Measurements from ENCODE around the gene ZNF507.

DNA sequence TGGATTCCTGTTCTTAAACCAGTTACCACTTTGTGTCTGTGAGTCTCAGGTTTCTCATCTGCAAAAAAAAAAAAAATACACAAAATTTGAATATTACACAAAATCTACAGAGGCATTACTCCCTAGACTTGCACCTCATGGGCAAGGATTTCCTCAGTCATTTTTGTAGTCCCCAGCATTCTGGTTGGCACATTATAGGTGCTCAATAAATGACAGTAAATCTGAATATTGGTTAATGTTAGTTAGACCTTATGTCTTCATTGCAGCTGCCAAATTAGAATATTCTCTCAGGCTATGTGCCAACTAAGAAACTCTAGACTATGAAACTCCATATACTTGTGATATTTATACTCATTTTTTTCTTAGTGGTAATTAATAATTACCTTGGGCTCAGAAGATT is 2.2 kb downstream of the ZNF507 start:
- TF ChIP-seq POLR2A (IDR thresholded peaks at IDR 0.05; ENCODE audit: control extremely low read depth in 1 of 2, low read depth in 2 of 2, low read length in 2 of 2) (no peak), FOSL1 (IDR thresholded peaks at IDR 0.05; ENCODE audit: insufficient read depth, low read depth, low read length) (no peak), RAD21 (IDR thresholded peaks at IDR 0.05 in 1 of 2, conservative IDR thresholded peaks at IDR 0.05 in 1 of 2; ENCODE audit: low read depth in 2 of 2, low read length in 2 of 2) (no peak), SIN3A (conservative IDR thresholded peaks at IDR 0.05 in 1 of 2, IDR thresholded peaks at IDR 0.05 in 1 of 2; ENCODE audit: low read depth in 1 of 2, low read length in 2 of 2) (no peak), CBX5 (IDR thresholded peaks at IDR 0.05; ENCODE audit: low read depth, low read length) (no peak)
- TF ChIP-seq, protein P1, sequence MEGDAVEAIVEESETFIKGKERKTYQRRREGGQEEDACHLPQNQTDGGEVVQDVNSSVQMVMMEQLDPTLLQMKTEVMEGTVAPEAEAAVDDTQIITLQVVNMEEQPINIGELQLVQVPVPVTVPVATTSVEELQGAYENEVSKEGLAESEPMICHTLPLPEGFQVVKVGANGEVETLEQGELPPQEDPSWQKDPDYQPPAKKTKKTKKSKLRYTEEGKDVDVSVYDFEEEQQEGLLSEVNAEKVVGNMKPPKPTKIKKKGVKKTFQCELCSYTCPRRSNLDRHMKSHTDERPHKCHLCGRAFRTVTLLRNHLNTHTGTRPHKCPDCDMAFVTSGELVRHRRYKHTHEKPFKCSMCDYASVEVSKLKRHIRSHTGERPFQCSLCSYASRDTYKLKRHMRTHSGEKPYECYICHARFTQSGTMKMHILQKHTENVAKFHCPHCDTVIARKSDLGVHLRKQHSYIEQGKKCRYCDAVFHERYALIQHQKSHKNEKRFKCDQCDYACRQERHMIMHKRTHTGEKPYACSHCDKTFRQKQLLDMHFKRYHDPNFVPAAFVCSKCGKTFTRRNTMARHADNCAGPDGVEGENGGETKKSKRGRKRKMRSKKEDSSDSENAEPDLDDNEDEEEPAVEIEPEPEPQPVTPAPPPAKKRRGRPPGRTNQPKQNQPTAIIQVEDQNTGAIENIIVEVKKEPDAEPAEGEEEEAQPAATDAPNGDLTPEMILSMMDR (IDR thresholded peaks at IDR 0.05; ENCODE audit: control extremely low read depth in 1 of 3, insufficient read depth in 1 of 3, low read depth in 1 of 3, low read length in 3 of 3): no peak
- TF ChIP-seq, protein P2, sequence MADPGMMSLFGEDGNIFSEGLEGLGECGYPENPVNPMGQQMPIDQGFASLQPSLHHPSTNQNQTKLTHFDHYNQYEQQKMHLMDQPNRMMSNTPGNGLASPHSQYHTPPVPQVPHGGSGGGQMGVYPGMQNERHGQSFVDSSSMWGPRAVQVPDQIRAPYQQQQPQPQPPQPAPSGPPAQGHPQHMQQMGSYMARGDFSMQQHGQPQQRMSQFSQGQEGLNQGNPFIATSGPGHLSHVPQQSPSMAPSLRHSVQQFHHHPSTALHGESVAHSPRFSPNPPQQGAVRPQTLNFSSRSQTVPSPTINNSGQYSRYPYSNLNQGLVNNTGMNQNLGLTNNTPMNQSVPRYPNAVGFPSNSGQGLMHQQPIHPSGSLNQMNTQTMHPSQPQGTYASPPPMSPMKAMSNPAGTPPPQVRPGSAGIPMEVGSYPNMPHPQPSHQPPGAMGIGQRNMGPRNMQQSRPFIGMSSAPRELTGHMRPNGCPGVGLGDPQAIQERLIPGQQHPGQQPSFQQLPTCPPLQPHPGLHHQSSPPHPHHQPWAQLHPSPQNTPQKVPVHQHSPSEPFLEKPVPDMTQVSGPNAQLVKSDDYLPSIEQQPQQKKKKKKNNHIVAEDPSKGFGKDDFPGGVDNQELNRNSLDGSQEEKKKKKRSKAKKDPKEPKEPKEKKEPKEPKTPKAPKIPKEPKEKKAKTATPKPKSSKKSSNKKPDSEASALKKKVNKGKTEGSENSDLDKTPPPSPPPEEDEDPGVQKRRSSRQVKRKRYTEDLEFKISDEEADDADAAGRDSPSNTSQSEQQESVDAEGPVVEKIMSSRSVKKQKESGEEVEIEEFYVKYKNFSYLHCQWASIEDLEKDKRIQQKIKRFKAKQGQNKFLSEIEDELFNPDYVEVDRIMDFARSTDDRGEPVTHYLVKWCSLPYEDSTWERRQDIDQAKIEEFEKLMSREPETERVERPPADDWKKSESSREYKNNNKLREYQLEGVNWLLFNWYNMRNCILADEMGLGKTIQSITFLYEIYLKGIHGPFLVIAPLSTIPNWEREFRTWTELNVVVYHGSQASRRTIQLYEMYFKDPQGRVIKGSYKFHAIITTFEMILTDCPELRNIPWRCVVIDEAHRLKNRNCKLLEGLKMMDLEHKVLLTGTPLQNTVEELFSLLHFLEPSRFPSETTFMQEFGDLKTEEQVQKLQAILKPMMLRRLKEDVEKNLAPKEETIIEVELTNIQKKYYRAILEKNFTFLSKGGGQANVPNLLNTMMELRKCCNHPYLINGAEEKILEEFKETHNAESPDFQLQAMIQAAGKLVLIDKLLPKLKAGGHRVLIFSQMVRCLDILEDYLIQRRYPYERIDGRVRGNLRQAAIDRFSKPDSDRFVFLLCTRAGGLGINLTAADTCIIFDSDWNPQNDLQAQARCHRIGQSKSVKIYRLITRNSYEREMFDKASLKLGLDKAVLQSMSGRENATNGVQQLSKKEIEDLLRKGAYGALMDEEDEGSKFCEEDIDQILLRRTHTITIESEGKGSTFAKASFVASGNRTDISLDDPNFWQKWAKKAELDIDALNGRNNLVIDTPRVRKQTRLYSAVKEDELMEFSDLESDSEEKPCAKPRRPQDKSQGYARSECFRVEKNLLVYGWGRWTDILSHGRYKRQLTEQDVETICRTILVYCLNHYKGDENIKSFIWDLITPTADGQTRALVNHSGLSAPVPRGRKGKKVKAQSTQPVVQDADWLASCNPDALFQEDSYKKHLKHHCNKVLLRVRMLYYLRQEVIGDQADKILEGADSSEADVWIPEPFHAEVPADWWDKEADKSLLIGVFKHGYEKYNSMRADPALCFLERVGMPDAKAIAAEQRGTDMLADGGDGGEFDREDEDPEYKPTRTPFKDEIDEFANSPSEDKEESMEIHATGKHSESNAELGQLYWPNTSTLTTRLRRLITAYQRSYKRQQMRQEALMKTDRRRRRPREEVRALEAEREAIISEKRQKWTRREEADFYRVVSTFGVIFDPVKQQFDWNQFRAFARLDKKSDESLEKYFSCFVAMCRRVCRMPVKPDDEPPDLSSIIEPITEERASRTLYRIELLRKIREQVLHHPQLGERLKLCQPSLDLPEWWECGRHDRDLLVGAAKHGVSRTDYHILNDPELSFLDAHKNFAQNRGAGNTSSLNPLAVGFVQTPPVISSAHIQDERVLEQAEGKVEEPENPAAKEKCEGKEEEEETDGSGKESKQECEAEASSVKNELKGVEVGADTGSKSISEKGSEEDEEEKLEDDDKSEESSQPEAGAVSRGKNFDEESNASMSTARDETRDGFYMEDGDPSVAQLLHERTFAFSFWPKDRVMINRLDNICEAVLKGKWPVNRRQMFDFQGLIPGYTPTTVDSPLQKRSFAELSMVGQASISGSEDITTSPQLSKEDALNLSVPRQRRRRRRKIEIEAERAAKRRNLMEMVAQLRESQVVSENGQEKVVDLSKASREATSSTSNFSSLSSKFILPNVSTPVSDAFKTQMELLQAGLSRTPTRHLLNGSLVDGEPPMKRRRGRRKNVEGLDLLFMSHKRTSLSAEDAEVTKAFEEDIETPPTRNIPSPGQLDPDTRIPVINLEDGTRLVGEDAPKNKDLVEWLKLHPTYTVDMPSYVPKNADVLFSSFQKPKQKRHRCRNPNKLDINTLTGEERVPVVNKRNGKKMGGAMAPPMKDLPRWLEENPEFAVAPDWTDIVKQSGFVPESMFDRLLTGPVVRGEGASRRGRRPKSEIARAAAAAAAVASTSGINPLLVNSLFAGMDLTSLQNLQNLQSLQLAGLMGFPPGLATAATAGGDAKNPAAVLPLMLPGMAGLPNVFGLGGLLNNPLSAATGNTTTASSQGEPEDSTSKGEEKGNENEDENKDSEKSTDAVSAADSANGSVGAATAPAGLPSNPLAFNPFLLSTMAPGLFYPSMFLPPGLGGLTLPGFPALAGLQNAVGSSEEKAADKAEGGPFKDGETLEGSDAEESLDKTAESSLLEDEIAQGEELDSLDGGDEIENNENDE (IDR thresholded peaks at IDR 0.05; ENCODE audit: insufficient replicate concordance, low read length): no peak
